Heart left ventricle (tissue), 13 donors: Measurements from ENCODE around the gene PARN.

Source experiments
- POLR2A ChIP-seq, 2 donors: fragments of 450-650 bp; IDR thresholded peaks; one replicate each; pipeline ENCODE4 v1.6.1; 2017; ENCODE audit warnings: antibody characterized with exemption in 2 of 2, mild to moderate bottlenecking in 2 of 2, moderate library complexity in 2 of 2
- TF ChIP-seq, protein P1 (sequence below), 12 donors: fragments of 200-600 bp; sonication (generic) in 4 of 12; IDR thresholded peaks; one replicate each; pipeline versions ENCODE4 v1.5.0 to v1.8.0; 2018 to 2022; ENCODE audit warnings: antibody characterized with exemption in 12 of 12, mild to moderate bottlenecking in 5 of 12
- donor health status: ischemic (EF 13 %, LVEDD 7.1; RV severe dilation, severe dysfunction).
- donor health status: DM: no; HTN: yes; CAD: no.
- donor health status: DM: no; HTN: no; CAD: no.
- donor health status: ischemic (EF 25% LVEDD 6.9; RV normal size, moderate dysfunction).
- donor health status: ischemic (EF 25% LVEDD 5.7; RV mildly dilated, moderate dysfunction).
- donor health status: ischemic (EF 35%, LVEDD 5.7; RV mildly dilated, moderate dysfunction).
- donor health status: nonischemic (EF 11% LVEDD 7.7; RV severe dilation, severe dysfunction).
- donor health status: DM: yes; HTN: yes; CAD: no.
- donor health status: PGD.
- donor health status: ischemic (EF 29% LVEDD 5.4; RV normal size, mild dysfunction).
- donor health status: nonischemic (EF 23%, LVEDD 6.1; RV moderate dilation, normal function).

DNA sequence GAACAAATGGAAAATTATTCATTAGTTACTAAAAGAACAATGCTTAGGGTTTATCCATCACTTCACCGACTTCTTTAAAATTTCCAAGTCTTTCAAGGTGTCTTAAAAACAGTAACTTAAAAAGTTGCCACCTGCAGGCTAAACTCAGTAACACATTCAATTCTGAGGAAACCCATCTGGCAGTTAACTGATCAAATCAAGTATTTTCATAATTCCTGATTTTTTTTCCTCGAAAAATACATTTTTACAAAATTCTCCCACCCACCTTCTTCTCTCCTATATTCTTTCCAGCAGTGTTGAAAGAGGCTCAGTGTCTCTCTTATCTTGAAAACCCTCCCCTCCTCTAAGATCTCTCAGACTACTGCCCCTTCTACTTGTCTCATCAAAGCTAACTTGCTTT is 29.9 kb downstream of the PARN start:
- TF ChIP-seq POLR2A (IDR thresholded peaks at IDR 0.05), result no peak
- TF ChIP-seq, protein P1, sequence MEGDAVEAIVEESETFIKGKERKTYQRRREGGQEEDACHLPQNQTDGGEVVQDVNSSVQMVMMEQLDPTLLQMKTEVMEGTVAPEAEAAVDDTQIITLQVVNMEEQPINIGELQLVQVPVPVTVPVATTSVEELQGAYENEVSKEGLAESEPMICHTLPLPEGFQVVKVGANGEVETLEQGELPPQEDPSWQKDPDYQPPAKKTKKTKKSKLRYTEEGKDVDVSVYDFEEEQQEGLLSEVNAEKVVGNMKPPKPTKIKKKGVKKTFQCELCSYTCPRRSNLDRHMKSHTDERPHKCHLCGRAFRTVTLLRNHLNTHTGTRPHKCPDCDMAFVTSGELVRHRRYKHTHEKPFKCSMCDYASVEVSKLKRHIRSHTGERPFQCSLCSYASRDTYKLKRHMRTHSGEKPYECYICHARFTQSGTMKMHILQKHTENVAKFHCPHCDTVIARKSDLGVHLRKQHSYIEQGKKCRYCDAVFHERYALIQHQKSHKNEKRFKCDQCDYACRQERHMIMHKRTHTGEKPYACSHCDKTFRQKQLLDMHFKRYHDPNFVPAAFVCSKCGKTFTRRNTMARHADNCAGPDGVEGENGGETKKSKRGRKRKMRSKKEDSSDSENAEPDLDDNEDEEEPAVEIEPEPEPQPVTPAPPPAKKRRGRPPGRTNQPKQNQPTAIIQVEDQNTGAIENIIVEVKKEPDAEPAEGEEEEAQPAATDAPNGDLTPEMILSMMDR (IDR thresholded peaks at IDR 0.05), result peak in 8 of 12 donors; percentile 25 to 48 (median 40)
